SU-DHL-6 (cell line): ENCODE results near the gene IFNA13.
"Not testable (repeated sequence)": the region's sequence is repeated elsewhere in the genome, so short reads cannot be mapped to it uniquely, and the experiment has no call there.

ENCODE experiments used
- H2AFZ ChIP-seq: fragments of 200-600 bp; sonication (generic); 2 replicates; pipeline ENCODE4 v1.6.1; 2014; ENCODE audit warnings: low read depth, mild to moderate bottlenecking, moderate library complexity, mixed read lengths, antibody characterized with exemption, low read length; ENCODE audit not compliant: severe bottlenecking
- H3F3A ChIP-seq: fragments of 200-600 bp; shearing (Covaris generic); 2 replicates; pipeline ENCODE4 v1.6.0; 2016; ENCODE audit warnings: antibody characterized with exemption, mild to moderate bottlenecking; ENCODE audit not compliant: insufficient read depth
- H3K27ac ChIP-seq: fragments of 200-600 bp; sonication (generic); 2 replicates; pipeline ENCODE4 v1.5.1; 2016; ENCODE audit warnings: low read depth, mild to moderate bottlenecking, low read length, moderate library complexity, mixed read lengths
- H3K27me3 ChIP-seq: fragments of 200-600 bp; sonication (generic), shearing (Covaris generic); 2 replicates; pipeline ENCODE4 v1.6.0; 2014; ENCODE audit warnings: mild to moderate bottlenecking, low read length
- H3K36me3 ChIP-seq: fragments of 200-600 bp; sonication (generic); 2 replicates; pipeline ENCODE4 v1.6.1; 2014; ENCODE audit warnings: mild to moderate bottlenecking, low read length, mixed read lengths
- H3K4me2 ChIP-seq: fragments of 300-600, 200-600 bp; shearing (Covaris generic), sonication (generic); 2 replicates; pipeline ENCODE4 v1.6.0; 2014; ENCODE audit warnings: low read length, low read depth, mild to moderate bottlenecking; ENCODE audit not compliant: poor library complexity, severe bottlenecking
- H3K4me3 ChIP-seq: fragments of 200-600 bp; sonication (generic); 2 replicates; pipeline ENCODE4 v1.5.1; 2014; ENCODE audit warnings: antibody characterized with exemption, low read length, mild to moderate bottlenecking, mixed read lengths; ENCODE audit not compliant: insufficient read depth, poor library complexity, severe bottlenecking
- H3K79me2 ChIP-seq: fragments of 200-600 bp; sonication (generic); 2 replicates; pipeline ENCODE4 v1.6.1; 2014; ENCODE audit warnings: mild to moderate bottlenecking, low read length, moderate library complexity; ENCODE audit not compliant: insufficient read depth
- H3K9ac ChIP-seq: fragments of 200-600 bp; sonication (generic); 2 replicates; pipeline ENCODE4 v1.7.0; 2014; ENCODE audit warnings: mild to moderate bottlenecking, low read length
- H3K9me2 ChIP-seq: fragments of 200-600 bp; sonication (generic); replicated peaks from 2 replicates; pipeline ENCODE4 v1.6.1; 2014; ENCODE audit warnings: low read length; ENCODE audit not compliant: insufficient read depth
- H3K9me3 ChIP-seq: fragments of 200-600 bp; sonication (generic); 2 replicates; pipeline ENCODE4 v1.6.1; 2014; ENCODE audit warnings: low read length, mixed read lengths; ENCODE audit not compliant: insufficient read depth
- H4K20me1 ChIP-seq: fragments of 200-600 bp; sonication (generic); 2 replicates; pipeline ENCODE4 v1.6.1; 2014; ENCODE audit warnings: low read depth, mild to moderate bottlenecking, antibody characterized with exemption, low read length, moderate library complexity, mixed read lengths
- CTCF ChIP-seq: fragments of 200-600 bp; sonication (generic); IDR thresholded peaks from one replicate; pipeline ENCODE4 v1.5.1; 2017; ENCODE audit warnings: antibody characterized with exemption, mild to moderate bottlenecking, low read length, moderate library complexity; ENCODE audit not compliant: insufficient read depth, poor library complexity, severe bottlenecking
- EZH2phosphoT487 ChIP-seq: fragments of 200-600 bp; sonication (generic), shearing (Covaris generic); conservative IDR thresholded peaks from 2 replicates; pipeline ENCODE4 v1.6.1; 2018; ENCODE audit warnings: mild to moderate bottlenecking, antibody characterized with exemption, low read length, moderate library complexity, mixed read lengths

The IFNA13 gene

DNA sequence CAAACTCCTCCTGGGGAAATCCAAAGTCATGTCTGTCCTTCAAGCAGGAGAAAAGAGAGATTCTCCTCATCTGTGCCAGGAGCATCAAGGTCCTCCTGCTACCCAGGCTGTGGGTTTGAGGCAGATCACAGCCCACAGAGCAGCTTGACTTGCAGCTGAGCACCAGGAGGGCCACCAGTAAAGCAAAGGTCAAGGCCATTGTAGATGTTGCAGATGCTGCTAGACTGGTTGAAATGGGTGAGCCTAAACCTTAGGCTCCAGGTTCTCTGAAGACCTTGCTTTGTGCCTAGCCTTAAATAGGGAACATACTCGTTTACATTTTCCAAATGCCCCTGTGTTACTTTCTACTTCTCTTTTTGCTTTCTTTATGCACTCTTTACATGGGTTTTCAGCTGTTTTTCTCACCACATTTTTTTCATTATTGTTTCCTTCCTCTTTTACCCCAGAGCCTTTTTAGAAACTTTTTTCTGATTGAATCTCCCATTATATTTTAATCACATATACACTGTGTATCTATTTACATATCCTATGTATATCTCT is 17.3 kb upstream of the IFNA13 start, which contains the start of gene IFNA2:
Gene IFNA2, minus strand, starts transcription at position 268 of the 540 bp plus-strand sequence. Its CDS starts 69 bp downstream, at position 199.
- Histone ChIP-seq H3K79me2 (no peaks in the 10 kb centered on the region), H3K9me3 (no peaks in the 10 kb centered on the region), H3K27me3 (no peaks in the 10 kb centered on the region), H3K4me2 (no peak within 1 kb of the TSS), H3K9ac (no peak within 1 kb of the TSS), H3F3A (no peaks in the 10 kb centered on the region), H3K9me2 (no peaks in the 10 kb centered on the region), H4K20me1 (no peaks in the 10 kb centered on the region; the same call in 1 of the 2 replicates), H3K4me3 (no peak within 1 kb of the TSS), H3K27ac (no peak within 1 kb of the TSS), H3K36me3 (no peaks in the 10 kb centered on the region), H2AFZ (no peak within 1 kb of the TSS)
- TF ChIP-seq CTCF (no peak), EZH2phosphoT487 (no peak)

GRCh38 chr9:21383627-21384026 is 15.8 kb upstream of the IFNA13 start:
- H3K36me3 ChIP-seq = no peaks in the 10 kb centered on the region
- no peaks in the 10 kb centered on the region for H3K27me3 ChIP-seq
- H3K9me2 ChIP-seq = no peaks in the 10 kb centered on the region
- no peak overlapping the region for H2AFZ ChIP-seq
- no peaks in the 10 kb centered on the region for H3K9me3 ChIP-seq
- H3K9ac ChIP-seq = no peak overlapping the region
- TF ChIP-seq EZH2phosphoT487 (no peak), CTCF (no peak)
- no peak overlapping the region for H3K27ac ChIP-seq
- no peak overlapping the region for H3K4me2 ChIP-seq
- H4K20me1 ChIP-seq = no peaks in the 10 kb centered on the region; the same call in 1 of the 2 replicates
- no peaks in the 10 kb centered on the region for H3F3A ChIP-seq
- no peak overlapping the region for H3K4me3 ChIP-seq
- H3K79me2 ChIP-seq = no peaks in the 10 kb centered on the region

DNA sequence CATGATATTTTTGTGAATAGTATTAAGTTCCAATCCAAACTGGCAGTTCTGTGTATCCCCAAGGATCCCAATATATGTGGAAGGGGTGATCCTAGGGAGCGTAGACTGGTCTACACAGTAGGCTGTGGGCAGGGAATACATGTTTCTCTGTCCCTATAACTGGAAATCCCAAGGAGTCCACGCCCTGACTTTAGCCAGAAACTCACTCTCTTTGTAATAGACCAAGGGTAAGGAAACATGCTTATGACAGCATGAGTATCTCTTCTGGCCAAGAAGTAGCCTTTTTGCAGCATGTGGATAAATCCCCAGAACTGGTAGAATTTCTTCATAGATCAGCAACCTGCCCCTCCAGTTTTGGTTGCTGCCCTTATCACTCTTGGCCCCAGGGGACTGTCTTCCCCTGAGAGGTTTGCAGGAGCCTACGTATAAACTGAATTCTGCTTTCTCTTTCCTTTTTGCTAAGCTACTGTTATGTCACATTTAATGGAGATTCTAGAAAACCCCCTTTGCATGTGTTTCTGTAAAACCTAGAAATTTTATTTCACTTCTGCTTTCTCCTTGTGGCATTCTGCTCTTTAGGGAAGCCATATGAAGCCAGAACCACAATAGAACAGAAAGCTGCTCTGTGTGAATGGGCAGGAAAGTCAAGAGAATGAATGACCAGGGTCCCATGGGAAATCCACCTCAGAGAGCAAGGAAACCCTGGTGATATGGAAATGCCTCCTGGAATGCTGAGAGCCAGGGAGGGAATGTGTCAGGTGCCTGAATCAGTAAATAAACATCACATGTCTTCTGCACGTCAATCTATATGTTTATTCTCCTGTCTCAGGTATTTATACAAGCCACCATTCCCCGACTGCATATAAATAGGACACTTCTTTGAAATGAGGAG is 13.8 kb upstream of the IFNA13 start:
- no peak overlapping the region for H2AFZ ChIP-seq
- H3F3A ChIP-seq = no peaks in the 10 kb centered on the region
- no peak overlapping the region for H3K4me2 ChIP-seq
- no peak overlapping the region for H3K9ac ChIP-seq
- no peaks in the 10 kb centered on the region for H3K36me3 ChIP-seq
- no peaks in the 10 kb centered on the region for H3K27me3 ChIP-seq
- H4K20me1 ChIP-seq = no peaks in the 10 kb centered on the region; the same call in 1 of the 2 replicates
- no peak overlapping the region for H3K4me3 ChIP-seq
- no peak overlapping the region for H3K27ac ChIP-seq
- no peak for TF ChIP-seq EZH2phosphoT487
- TF ChIP-seq CTCF = no peak
- no peaks in the 10 kb centered on the region for H3K9me2 ChIP-seq
- no peaks in the 10 kb centered on the region for H3K79me2 ChIP-seq
- no peaks in the 10 kb centered on the region for H3K9me3 ChIP-seq

- H3K4me2 ChIP-seq, H3K9ac ChIP-seq, H3K9me2 ChIP-seq, H2AFZ ChIP-seq, H3K36me3 ChIP-seq, H3K9me3 ChIP-seq, H4K20me1 ChIP-seq, H3F3A ChIP-seq, H3K79me2 ChIP-seq, H3K27me3 ChIP-seq, H3K4me3 ChIP-seq, H3K27ac ChIP-seq: not testable (repeated sequence)
These were observed 3.6 kb upstream of the IFNA13 start for GRCh38 chr9:21371467-21371866.

DNA sequence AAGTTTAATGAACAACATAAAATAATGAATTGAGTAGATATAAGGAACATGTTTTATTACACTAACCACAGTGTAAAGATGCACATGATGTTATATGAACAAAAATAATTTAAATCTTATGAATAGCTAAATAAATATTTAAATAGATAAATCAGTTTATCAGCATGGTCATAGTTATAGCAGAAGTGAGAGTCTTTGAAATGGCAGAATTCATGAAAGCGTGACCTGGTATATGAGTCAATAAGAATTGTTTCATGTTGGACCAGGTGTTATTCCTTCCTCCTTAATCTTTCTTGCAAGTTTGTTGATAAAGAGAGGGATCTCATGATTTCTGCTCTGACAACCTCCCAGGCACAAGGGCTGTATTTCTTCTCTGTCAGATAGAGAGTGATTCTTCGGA is 688 bp downstream of the IFNA13 start:
- not testable (repeated sequence) for H3K4me2 ChIP-seq, H3K79me2 ChIP-seq, H2AFZ ChIP-seq, H3F3A ChIP-seq, H3K9me3 ChIP-seq, H3K27me3 ChIP-seq, H3K9me2 ChIP-seq, H3K36me3 ChIP-seq, H3K9ac ChIP-seq, H3K27ac ChIP-seq, H3K4me3 ChIP-seq, H4K20me1 ChIP-seq
